CD14-positive monocyte (primary cell): ENCODE results near the gene LHX4. TPM values are rescaled to one million over a fixed set of nuclear protein-coding genes. Genes with fewer than 3 reads are reported as not detected.

ENCODE experiments used
- DNase-seq, 3 donors: peaks; one replicate each; pipeline ENCODE4 v3.0.0-alpha.2; 2011 to 2022
- H2AFZ ChIP-seq: 2 replicates; pipeline ENCODE4 v1.6.0; 2012; ENCODE audit warnings: mild to moderate bottlenecking, low read depth, low read length, inconsistent platforms; ENCODE audit not compliant: insufficient read depth, poor library complexity, severe bottlenecking
- H3K27ac ChIP-seq, 2 donors: 1 replicate in 1 of 2; 2 replicates in 1 of 2; pipeline ENCODE4 v1.5.1; 2012 to 2013; ENCODE audit warnings: low read length in 2 of 2, control low read depth in 1 of 2, inconsistent platforms in 1 of 2, low read depth in 1 of 2, mild to moderate bottlenecking in 1 of 2
- H3K27me3 ChIP-seq, 2 donors: one replicate each; pipeline versions ENCODE4 v1.6.0 to v1.6.1; 2011 to 2013; ENCODE audit warnings: low read length in 2 of 2; ENCODE audit not compliant: control insufficient read depth in 2 of 2, insufficient read depth in 2 of 2
- H3K36me3 ChIP-seq, 2 donors: replicated peaks in 1 of 2; 1 replicate in 1 of 2; 2 replicates in 1 of 2; pipeline versions ENCODE4 v1.5.1 to v1.6.1; 2012 to 2013; ENCODE audit warnings: low read length in 2 of 2, control low read depth in 1 of 2, inconsistent platforms in 1 of 2, mild to moderate bottlenecking in 1 of 2; ENCODE audit not compliant: insufficient read depth in 2 of 2, control insufficient read depth in 1 of 2
- H3K4me1 ChIP-seq, 2 donors: 1 replicate in 1 of 2; 2 replicates in 1 of 2; pipeline versions ENCODE4 v1.5.1 to v1.6.1; 2012 to 2013; ENCODE audit warnings: low read length in 2 of 2, control low read depth in 1 of 2, inconsistent platforms in 1 of 2, mild to moderate bottlenecking in 1 of 2, moderate library complexity in 1 of 2; ENCODE audit not compliant: insufficient read depth in 2 of 2, control insufficient read depth in 1 of 2
- H3K4me2 ChIP-seq: replicated peaks from 2 replicates; pipeline ENCODE3; 2012; ENCODE audit warnings: low read length, moderate library complexity, mild to moderate bottlenecking; ENCODE audit not compliant: poor library complexity, severe bottlenecking; ENCODE audit errors: extremely low read depth
- H3K4me3 ChIP-seq, 3 experiments: fragments of 200-600 bp in 1 of 3; sonication (generic) in 1 of 3; replicated peaks in 1 of 3; 1 replicate in 2 of 3; 2 replicates in 1 of 3; pipeline ENCODE4 v1.5.1; 2011 to 2013; ENCODE audit warnings: low read length in 3 of 3, mild to moderate bottlenecking in 3 of 3, control low read depth in 2 of 3, low read depth in 2 of 3, inconsistent platforms in 1 of 3, moderate library complexity in 1 of 3
- H3K79me2 ChIP-seq: 2 replicates; pipeline ENCODE4 v1.6.0; 2012; ENCODE audit warnings: mild to moderate bottlenecking, control low read depth, inconsistent platforms, low read length, moderate library complexity; ENCODE audit not compliant: insufficient read depth
- H3K9ac ChIP-seq: 2 replicates; pipeline ENCODE4 v1.6.0; 2017; ENCODE audit warnings: low read length, mild to moderate bottlenecking; ENCODE audit not compliant: insufficient read depth, poor library complexity, severe bottlenecking
- H3K9me3 ChIP-seq, 2 donors: replicated peaks in 1 of 2; 1 replicate in 1 of 2; 2 replicates in 1 of 2; pipeline versions ENCODE4 v1.5.1 to v1.6.1; 2012 to 2013; ENCODE audit warnings: low read length in 2 of 2, control low read depth in 1 of 2; ENCODE audit not compliant: control insufficient read depth in 1 of 2, insufficient read depth in 1 of 2
- H4K20me1 ChIP-seq: 2 replicates; pipeline ENCODE4 v1.6.0; 2012; ENCODE audit warnings: mild to moderate bottlenecking, low read length, control low read depth, moderate library complexity; ENCODE audit not compliant: insufficient read depth
- H3K27ac Mint-ChIP-seq, 7 donors: one replicate each; pipeline ENCODE4 v1.8.0; 2020; ENCODE audit warnings: mild to moderate bottlenecking in 7 of 7, mixed read lengths in 7 of 7, moderate library complexity in 6 of 7, inconsistent platforms in 2 of 7
- H3K27me3 Mint-ChIP-seq, 3 donors: one replicate each; pipeline ENCODE4 v1.8.0; 2021 to 2022; ENCODE audit warnings: low read depth in 3 of 3, mild to moderate bottlenecking in 3 of 3, mixed read lengths in 3 of 3, moderate library complexity in 3 of 3, inconsistent platforms in 1 of 3
- H3K36me3 Mint-ChIP-seq, 2 donors: one replicate each; pipeline ENCODE4 v1.8.0; 2020; ENCODE audit warnings: mixed read lengths in 2 of 2, inconsistent platforms in 1 of 2, mild to moderate bottlenecking in 1 of 2
- H3K4me1 Mint-ChIP-seq: one replicate; pipeline ENCODE4 v1.8.0; 2020; ENCODE audit warnings: mild to moderate bottlenecking, mixed read lengths
- H3K4me3 Mint-ChIP-seq, 2 donors: one replicate each; pipeline ENCODE4 v1.8.0; 2020; ENCODE audit warnings: mild to moderate bottlenecking in 2 of 2, mixed read lengths in 2 of 2, moderate library complexity in 1 of 2
- H3K9me3 Mint-ChIP-seq, 7 donors: one replicate each; pipeline ENCODE4 v1.8.0; 2020 to 2022; ENCODE audit warnings: mixed read lengths in 7 of 7, mild to moderate bottlenecking in 6 of 7, moderate library complexity in 6 of 7, inconsistent platforms in 2 of 7
- WGBS: methylation state at CpG from one replicate; pipeline ENCODE4 v1.1.5; 2013; ENCODE audit warnings: missing lambda C conversion rate; ENCODE audit not compliant: insufficient coverage; 5-methylcytosine and 5-hydroxymethylcytosine counted together
- intact Hi-C, 2 donors: fragments of 100-400 bp; cut with micrococcal nuclease; formaldehyde crosslinking; loops; one replicate each; pipeline versions ENCODE4 v1.15.0 to v1.15.1; 2023
- polyA plus RNA-seq, 3 donors: library from polyadenylated mRNA; depleted of rRNA in 1 of 3; unstranded in 2 of 3; stranded (reverse) in 1 of 3; fragments of 300-500 nt in 2 of 3; fragments of >200 nt in 1 of 3; fragmentation: Illumina TruSeq in 2 of 3; gene quantifications; 1 replicate in 2 of 3; 2 replicates in 1 of 3; pipeline ENCODE4 v1.2.3, GENCODE V29; 2012 to 2021
- TF ChIP-seq, protein P1 (sequence below): fragments of 200-600 bp; IDR thresholded peaks from one replicate; pipeline ENCODE4 v1.8.0; 2022; ENCODE audit warnings: antibody characterized with exemption, mild to moderate bottlenecking

Gene LHX4
- polyA plus RNA-seq, 3 donors: not detected

DNA sequence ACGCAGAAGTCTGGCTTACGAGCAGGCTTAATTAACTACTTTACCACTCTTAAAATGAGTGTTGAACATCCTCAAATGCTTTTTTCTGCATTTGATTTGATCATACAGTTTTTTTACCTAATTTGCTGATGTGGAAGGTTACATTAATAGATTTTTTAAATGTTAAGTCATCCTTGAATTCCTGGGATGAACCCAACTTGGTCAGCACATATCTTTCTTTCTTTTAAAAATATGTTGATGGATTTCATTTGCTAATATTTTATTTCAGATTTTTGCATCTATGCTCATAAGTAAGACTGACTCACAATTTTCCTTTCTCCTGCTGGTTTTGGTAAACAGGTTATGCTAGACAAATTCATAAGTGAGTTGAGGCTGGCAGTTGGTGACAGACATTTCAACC is 82.9 kb downstream of the LHX4 start:
- H3K4me3 Mint-ChIP-seq: no peak overlapping the region
- no peaks in the 10 kb centered on the region for H3K79me2 ChIP-seq
- H3K36me3 Mint-ChIP-seq: peaks cover 9 to 10% of the 10 kb centered on the region in 2 donors
- peaks cover 5% of the 10 kb centered on the region for H3K4me1 Mint-ChIP-seq
- DNase-seq: no peak
- no peak overlapping the region for H2AFZ ChIP-seq
- intact Hi-C loops: no loop called here
- H3K27me3 ChIP-seq: no peaks in the 10 kb centered on the region
- TF ChIP-seq, protein P1, sequence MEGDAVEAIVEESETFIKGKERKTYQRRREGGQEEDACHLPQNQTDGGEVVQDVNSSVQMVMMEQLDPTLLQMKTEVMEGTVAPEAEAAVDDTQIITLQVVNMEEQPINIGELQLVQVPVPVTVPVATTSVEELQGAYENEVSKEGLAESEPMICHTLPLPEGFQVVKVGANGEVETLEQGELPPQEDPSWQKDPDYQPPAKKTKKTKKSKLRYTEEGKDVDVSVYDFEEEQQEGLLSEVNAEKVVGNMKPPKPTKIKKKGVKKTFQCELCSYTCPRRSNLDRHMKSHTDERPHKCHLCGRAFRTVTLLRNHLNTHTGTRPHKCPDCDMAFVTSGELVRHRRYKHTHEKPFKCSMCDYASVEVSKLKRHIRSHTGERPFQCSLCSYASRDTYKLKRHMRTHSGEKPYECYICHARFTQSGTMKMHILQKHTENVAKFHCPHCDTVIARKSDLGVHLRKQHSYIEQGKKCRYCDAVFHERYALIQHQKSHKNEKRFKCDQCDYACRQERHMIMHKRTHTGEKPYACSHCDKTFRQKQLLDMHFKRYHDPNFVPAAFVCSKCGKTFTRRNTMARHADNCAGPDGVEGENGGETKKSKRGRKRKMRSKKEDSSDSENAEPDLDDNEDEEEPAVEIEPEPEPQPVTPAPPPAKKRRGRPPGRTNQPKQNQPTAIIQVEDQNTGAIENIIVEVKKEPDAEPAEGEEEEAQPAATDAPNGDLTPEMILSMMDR: no peak
- WGBS: no CpG with 5 or more reads among the region's 2 CpGs
- H3K27me3 Mint-ChIP-seq: no peaks in the 10 kb centered on the region
- no peak overlapping the region for H3K27ac ChIP-seq
- H3K4me3 ChIP-seq: no peak overlapping the region
- no peaks in the 10 kb centered on the region for H4K20me1 ChIP-seq
- no peak overlapping the region for H3K27ac Mint-ChIP-seq
- no peak overlapping the region for H3K9ac ChIP-seq
- no peaks in the 10 kb centered on the region for H3K4me1 ChIP-seq
- no peak overlapping the region for H3K4me2 ChIP-seq
- peaks cover 0 to under 1% (median 0%) of the 10 kb centered on the region in 7 donors for H3K9me3 Mint-ChIP-seq
- no peaks in the 10 kb centered on the region for H3K9me3 ChIP-seq
- H3K36me3 ChIP-seq: peaks cover 0 to 7% of the 10 kb centered on the region in 2 donors

DNA sequence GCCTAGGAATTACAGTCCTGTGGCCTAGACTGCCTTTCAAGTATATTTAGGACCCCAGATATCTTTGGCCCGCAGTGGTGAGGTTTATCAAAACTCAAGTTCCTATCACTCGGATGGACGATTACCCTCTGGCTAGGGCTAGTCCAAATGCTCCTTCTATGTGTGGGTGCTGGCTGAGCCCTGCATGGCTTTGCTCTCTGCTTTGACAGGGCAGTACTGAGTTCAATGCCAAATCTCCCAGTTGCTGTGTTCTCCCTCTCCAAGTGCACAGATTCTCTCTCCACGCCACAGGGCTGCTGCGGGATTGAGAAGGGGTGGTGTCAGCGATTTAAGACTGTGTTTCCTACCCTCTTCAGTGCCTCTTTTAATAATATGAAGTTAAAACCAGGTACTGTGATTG is 97.0 kb downstream of the LHX4 start:
- intact Hi-C loops: no loop called here
- H4K20me1 ChIP-seq: no peaks in the 10 kb centered on the region

More for the DNA sequence above, 97.0 kb downstream of the LHX4 start:
- Mint-ChIP-seq H3K4me3 (no peak overlapping the region), H3K27me3 (no peaks in the 10 kb centered on the region), H3K9me3 (peaks cover 8 to 24% (median 17%) of the 10 kb centered on the region in 7 donors), H3K4me1 (no peaks in the 10 kb centered on the region), H3K27ac (peak overlapping the region in 1 of 7 donors; percentile 40), H3K36me3 (peaks cover 0 to 5% of the 10 kb centered on the region in 2 donors)
- 100% methylated on average over 2 of the region's 6 CpGs for WGBS
- H3K4me1 ChIP-seq: no peaks in the 10 kb centered on the region
- H2AFZ ChIP-seq: no peak overlapping the region
- DNase-seq: no peak
- TF ChIP-seq, protein P1: no peak
- H3K4me3 ChIP-seq: no peak overlapping the region
- H3K27ac ChIP-seq: no peak overlapping the region
- no peaks in the 10 kb centered on the region for H3K27me3 ChIP-seq
- no peak overlapping the region for H3K9ac ChIP-seq
- H3K79me2 ChIP-seq: no peaks in the 10 kb centered on the region
- H3K4me2 ChIP-seq: no peak overlapping the region
- H3K9me3 ChIP-seq: peaks cover 0 to 7% of the 10 kb centered on the region in 2 donors
- no peaks in the 10 kb centered on the region for H3K36me3 ChIP-seq

Other genes with a start within 250 kb of the LHX4 start
- 10 to 100 TPM; 34.5 to 86.5 (median 35.8) TPM for gene QSOX1, start 75.4 kb upstream of the LHX4 start, polyA plus RNA-seq